HepG2 (cell line): ENCODE measurements around the gene FLT3LG. TPM values are rescaled to one million over a fixed set of nuclear protein-coding genes. Genes with fewer than 3 reads are reported as not detected.

Source experiments
- BRD4 ChIP-seq: sonication (generic); formaldehyde crosslinking; IDR thresholded peaks from 2 replicates; pipeline ENCODE4 v1.4.0; 2020; ENCODE audit warnings: missing genetic modification reagents
- ELF3 ChIP-seq: IDR thresholded peaks from 2 replicates; pipeline ENCODE4 v1.6.1; 2016; ENCODE audit warnings: missing genetic modification reagents, missing compliant biosample characterization
- FOXA3 ChIP-seq: IDR thresholded peaks from 2 replicates; pipeline ENCODE4 v1.6.1; 2016; ENCODE audit warnings: missing genetic modification reagents, missing compliant biosample characterization
- MXD3 ChIP-seq: IDR thresholded peaks from 2 replicates; pipeline ENCODE4 v1.6.1; 2016; ENCODE audit warnings: mild to moderate bottlenecking, missing biosample characterization, missing genetic modification reagents
- MXD4 ChIP-seq: IDR thresholded peaks from 2 replicates; pipeline ENCODE4 v1.6.1; 2016; ENCODE audit warnings: mild to moderate bottlenecking, missing biosample characterization, missing genetic modification reagents
- NR2F2 ChIP-seq: IDR thresholded peaks from 2 replicates; pipeline ENCODE4 v1.6.1; 2012; ENCODE audit warnings: low read depth, inconsistent platforms, borderline replicate concordance
- RARG ChIP-seq: sonication (generic); formaldehyde crosslinking; IDR thresholded peaks from 2 replicates; pipeline ENCODE4 v1.4.0; 2020; ENCODE audit warnings: low read depth, mild to moderate bottlenecking, missing genetic modification reagents
- SSRP1 ChIP-seq: IDR thresholded peaks from 2 replicates; pipeline ENCODE4 v1.6.1; 2016; ENCODE audit warnings: control low read depth
- SUZ12 ChIP-seq: fragments of 150-350 bp; IDR thresholded peaks from 2 replicates; pipeline ENCODE4 v1.6.1; 2014; ENCODE audit warnings: low read depth, low read length
- ZBTB7A ChIP-seq: sonication (generic); formaldehyde crosslinking; IDR thresholded peaks from 2 replicates; pipeline ENCODE4 v1.8.0; 2022; ENCODE audit warnings: mild to moderate bottlenecking, missing genetic modification reagents
- ZNF33B ChIP-seq: sonication (generic); formaldehyde crosslinking; IDR thresholded peaks from 2 replicates; pipeline ENCODE4 v1.5.1; 2020; ENCODE audit warnings: mild to moderate bottlenecking, missing genetic modification reagents
- polyA plus RNA-seq, 8 experiments: library from polyadenylated mRNA; depleted of rRNA in 3 of 8; stranded (reverse) in 7 of 8; unstranded in 1 of 8; fragments of >200 nt; fragmentation: Illumina TruSeq in 4 of 8; extraction: Trizol in 4 of 8; gene quantifications; 2 replicates each; pipeline versions ENCODE4 v1.2.1 to v1.2.3, GENCODE V29; 2011 to 2016; ENCODE audit warnings: low read depth in 4 of 8, missing spikeins in 1 of 8, mixed read lengths in 1 of 8; ENCODE audit not compliant: insufficient read depth in 1 of 8
- total RNA-seq, 5 experiments: library from RNA; depleted of rRNA; stranded (reverse); fragments of >200 nt; fragmentation: Illumina TruSeq; extraction: Trizol; gene quantifications; 2 replicates each; pipeline ENCODE4 v1.2.3, GENCODE V29; 2016; ENCODE audit warnings: low read depth in 1 of 5
- TF ChIP-seq, protein P1 (sequence below): sonication (generic); formaldehyde crosslinking; IDR thresholded peaks from 2 replicates; pipeline ENCODE4 v1.4.0; 2020; ENCODE audit warnings: mild to moderate bottlenecking, missing genetic modification reagents
- TF ChIP-seq, protein P2 (sequence below): sonication (generic); formaldehyde crosslinking; IDR thresholded peaks from 2 replicates; pipeline ENCODE4 v1.4.0; 2020; ENCODE audit warnings: missing genetic modification reagents
- TF ChIP-seq, protein P3 (sequence below): sonication (generic); formaldehyde crosslinking; IDR thresholded peaks from 2 replicates; pipeline ENCODE4 v1.8.1; 2023; ENCODE audit warnings: mild to moderate bottlenecking, inconsistent platforms, moderate library complexity, missing genetic modification reagents, borderline replicate concordance
- TF ChIP-seq, protein P4 (sequence below): sonication (generic); formaldehyde crosslinking; IDR thresholded peaks from 2 replicates; pipeline ENCODE4 v1.8.0; 2022; ENCODE audit warnings: mild to moderate bottlenecking, missing genetic modification reagents

The FLT3LG gene
- total and polyA plus RNA-seq, 2 of the 13 experiments (the other 11 are each of a cell fraction or from before 2014, with no cell fraction given) = 1.5 to 2.6 TPM

GRCh38 chr19:49489601-49490167 is 15.7 kb downstream of the FLT3LG start (continued):
- TF ChIP-seq, protein P1, sequence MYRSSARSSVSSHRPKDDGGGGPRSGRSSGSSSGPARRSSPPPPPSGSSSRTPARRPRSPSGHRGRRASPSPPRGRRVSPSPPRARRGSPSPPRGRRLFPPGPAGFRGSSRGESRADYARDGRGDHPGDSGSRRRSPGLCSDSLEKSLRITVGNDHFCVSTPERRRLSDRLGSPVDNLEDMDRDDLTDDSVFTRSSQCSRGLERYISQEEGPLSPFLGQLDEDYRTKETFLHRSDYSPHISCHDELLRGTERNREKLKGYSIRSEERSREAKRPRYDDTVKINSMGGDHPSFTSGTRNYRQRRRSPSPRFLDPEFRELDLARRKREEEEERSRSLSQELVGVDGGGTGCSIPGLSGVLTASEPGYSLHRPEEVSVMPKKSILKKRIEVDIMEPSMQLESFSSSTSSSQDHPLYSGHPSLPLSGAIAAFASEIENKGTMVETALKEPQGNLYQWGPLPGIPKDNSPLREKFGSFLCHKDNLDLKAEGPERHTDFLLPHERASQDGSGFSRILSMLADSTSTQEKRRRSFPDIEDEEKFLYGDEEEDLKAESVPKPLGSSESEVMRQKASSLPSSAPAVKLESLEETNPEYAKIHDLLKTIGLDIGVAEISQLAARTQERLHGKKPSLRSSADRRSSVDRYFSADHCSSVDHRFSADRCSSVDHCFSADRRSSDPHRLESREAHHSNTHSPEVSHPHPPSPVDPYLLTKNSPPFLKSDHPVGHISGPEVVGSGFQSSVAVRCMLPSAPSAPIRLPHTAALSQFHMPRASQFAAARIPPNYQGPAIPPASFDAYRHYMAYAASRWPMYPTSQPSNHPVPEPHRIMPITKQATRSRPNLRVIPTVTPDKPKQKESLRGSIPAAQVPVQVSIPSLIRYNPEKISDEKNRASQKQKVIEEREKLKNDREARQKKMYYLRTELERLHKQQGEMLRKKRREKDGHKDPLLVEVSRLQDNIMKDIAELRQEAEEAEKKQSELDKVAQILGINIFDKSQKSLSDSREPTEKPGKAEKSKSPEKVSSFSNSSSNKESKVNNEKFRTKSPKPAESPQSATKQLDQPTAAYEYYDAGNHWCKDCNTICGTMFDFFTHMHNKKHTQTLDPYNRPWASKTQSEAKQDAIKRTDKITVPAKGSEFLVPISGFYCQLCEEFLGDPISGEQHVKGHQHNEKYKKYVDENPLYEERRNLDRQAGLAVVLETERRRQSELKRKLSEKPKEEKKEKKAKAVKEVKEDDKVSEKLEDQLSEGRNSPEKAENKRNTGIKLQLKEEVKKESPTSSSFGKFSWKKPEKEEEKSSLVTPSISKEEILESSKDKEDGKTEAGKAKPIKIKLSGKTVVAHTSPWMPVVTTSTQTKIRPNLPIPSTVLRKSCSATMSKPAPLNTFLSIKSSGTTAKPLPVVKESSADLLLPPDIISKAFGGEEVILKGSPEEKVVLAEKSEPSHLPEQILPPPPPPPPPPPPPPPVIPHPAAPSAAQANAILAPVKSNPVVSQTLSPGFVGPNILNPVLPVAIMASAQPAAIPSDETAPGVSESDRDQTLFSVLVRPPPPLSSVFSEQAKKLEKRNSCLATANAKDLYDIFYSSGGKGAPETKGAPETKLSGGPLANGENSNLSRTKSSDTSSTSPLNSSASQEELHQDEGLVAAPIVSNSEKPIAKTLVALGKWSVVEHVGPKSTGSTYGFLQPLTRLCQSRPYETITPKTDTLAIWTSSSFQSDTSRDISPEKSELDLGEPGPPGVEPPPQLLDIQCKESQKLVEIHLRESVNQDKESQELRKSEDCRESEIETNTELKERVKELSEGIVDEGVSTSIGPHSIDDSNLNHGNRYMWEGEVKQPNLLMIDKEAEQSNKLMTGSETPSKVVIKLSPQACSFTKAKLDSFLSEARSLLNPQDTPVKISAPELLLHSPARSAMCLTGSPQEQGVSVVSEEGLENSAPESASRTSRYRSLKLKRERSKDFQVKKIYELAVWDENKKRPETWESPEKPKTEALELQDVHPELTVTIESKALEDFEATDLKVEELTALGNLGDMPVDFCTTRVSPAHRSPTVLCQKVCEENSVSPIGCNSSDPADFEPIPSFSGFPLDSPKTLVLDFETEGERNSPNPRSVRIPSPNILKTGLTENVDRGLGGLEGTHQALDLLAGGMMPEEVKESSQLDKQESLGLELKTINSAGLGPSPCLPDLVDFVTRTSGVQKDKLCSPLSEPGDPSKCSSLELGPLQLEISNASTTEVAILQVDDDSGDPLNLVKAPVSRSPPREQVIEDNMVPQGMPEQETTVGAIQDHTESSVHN (CRISPR knock-in tag) = no peak
- TF ChIP-seq ZBTB7A (CRISPR knock-in tag) = no peak
- peak; percentile 78 for TF ChIP-seq MXD3 (CRISPR knock-in tag)
- TF ChIP-seq, protein P2, sequence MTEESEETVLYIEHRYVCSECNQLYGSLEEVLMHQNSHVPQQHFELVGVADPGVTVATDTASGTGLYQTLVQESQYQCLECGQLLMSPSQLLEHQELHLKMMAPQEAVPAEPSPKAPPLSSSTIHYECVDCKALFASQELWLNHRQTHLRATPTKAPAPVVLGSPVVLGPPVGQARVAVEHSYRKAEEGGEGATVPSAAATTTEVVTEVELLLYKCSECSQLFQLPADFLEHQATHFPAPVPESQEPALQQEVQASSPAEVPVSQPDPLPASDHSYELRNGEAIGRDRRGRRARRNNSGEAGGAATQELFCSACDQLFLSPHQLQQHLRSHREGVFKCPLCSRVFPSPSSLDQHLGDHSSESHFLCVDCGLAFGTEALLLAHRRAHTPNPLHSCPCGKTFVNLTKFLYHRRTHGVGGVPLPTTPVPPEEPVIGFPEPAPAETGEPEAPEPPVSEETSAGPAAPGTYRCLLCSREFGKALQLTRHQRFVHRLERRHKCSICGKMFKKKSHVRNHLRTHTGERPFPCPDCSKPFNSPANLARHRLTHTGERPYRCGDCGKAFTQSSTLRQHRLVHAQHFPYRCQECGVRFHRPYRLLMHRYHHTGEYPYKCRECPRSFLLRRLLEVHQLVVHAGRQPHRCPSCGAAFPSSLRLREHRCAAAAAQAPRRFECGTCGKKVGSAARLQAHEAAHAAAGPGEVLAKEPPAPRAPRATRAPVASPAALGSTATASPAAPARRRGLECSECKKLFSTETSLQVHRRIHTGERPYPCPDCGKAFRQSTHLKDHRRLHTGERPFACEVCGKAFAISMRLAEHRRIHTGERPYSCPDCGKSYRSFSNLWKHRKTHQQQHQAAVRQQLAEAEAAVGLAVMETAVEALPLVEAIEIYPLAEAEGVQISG (CRISPR knock-in tag) = no peak; the same call in 1 of the 2 replicates
- TF ChIP-seq ELF3 (CRISPR knock-in tag) = 0 out of 2 replicates have a peak, but pooled peaks have one; percentile 17
- TF ChIP-seq MXD4 = no peak
- TF ChIP-seq RARG (CRISPR knock-in tag) = no peak
- TF ChIP-seq FOXA3 (CRISPR knock-in tag) = no peak
- TF ChIP-seq, protein P3, sequence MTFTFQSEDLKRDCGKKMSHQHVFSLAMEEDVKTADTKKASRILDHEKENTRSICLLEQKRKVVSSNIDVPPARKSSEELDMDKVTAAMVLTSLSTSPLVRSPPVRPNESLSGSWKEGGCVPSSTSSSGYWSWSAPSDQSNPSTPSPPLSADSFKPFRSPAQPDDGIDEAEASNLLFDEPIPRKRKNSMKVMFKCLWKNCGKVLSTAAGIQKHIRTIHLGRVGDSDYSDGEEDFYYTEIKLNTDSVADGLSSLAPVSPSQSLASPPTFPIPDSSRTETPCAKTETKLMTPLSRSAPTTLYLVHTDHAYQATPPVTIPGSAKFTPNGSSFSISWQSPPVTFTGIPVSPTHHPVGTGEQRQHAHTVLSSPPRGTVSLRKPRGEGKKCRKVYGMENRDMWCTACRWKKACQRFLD (CRISPR knock-in tag) = no peak
- TF ChIP-seq, protein P4, sequence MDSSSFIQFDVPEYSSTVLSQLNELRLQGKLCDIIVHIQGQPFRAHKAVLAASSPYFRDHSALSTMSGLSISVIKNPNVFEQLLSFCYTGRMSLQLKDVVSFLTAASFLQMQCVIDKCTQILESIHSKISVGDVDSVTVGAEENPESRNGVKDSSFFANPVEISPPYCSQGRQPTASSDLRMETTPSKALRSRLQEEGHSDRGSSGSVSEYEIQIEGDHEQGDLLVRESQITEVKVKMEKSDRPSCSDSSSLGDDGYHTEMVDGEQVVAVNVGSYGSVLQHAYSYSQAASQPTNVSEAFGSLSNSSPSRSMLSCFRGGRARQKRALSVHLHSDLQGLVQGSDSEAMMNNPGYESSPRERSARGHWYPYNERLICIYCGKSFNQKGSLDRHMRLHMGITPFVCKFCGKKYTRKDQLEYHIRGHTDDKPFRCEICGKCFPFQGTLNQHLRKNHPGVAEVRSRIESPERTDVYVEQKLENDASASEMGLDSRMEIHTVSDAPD (CRISPR knock-in tag) = no peak
- peak; percentile 85 for TF ChIP-seq SSRP1 (CRISPR knock-in tag)
- no peak for TF ChIP-seq NR2F2
- TF ChIP-seq BRD4 (CRISPR knock-in tag) = no peak
- no peak for TF ChIP-seq SUZ12
- no peak for TF ChIP-seq ZNF33B (CRISPR knock-in tag)
